ENCODE results near the gene ROPN1.
"Not testable (repeated sequence)": the region's sequence is repeated elsewhere in the genome, so short reads cannot be mapped to it uniquely, and the experiment has no call there.

ROPN1 gene

DNA sequence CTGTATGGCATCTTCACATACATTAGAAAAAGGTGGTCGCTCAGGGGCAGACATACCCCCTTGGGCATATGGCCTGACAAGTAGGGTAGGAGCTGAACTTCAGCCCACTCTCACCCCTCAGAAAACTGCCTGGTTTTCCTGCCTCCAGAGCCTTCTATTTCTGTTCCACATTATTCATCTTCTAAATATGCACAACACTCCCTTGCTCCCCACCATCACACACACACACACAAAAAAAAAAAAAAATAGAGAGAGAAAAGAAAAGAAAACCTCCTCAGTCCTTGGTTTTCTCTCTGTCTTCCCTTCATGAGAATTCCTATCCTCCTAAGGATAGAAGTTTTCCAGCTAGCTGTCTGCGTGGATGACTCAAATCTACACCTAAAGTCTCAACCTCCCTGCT lies 5.6 kb upstream of the ROPN1 start:
- in situ Hi-C loops (cut with MboI; ENCODE audit: low sequenced_read_pairs), result no loop called here

DNA sequence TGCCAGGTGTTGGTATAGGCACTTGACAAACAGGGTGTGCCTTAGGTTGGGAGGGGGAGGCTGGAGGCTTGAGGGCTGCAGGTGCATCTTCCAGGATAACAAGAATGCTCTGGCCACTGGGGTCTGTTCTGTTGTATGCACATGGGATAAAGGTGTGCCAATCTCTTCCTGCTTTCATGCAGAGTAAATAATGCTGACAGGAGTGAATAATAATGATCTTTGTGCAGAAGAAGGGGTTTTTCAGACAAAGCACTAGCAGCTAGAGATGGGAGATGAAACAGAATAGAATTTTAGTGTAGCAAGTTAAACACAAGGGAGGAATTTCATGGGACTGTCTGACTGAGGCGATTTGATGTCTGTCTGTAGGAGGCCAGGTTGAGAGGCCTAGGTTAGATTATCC lies 1.9 kb upstream of the ROPN1 start:
- in situ Hi-C loops (cut with MboI; ENCODE audit: low sequenced_read_pairs), result no loop called here

DNA sequence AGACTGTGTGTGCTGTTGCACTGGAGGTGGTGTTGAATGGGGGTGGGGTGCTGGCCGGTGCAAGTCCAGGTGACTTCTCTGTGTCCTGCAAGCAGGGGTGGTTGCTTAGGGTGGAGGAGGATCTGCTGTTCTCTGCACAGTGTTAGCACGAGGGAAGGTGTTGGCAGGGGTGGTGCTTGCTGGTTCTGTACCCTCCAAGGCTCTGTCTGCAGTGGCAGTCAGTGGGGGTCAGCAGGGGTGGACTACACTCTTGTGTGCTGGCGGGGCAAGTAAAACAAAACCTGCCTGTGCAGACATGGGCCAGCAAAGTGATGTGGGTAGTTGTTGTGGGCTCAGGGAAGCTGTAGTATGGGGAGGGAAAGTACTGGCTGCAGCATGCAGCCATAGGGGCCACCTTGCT lies 5.5 kb downstream of the ROPN1 start:
- in situ Hi-C loops (cut with MboI; ENCODE audit: low sequenced_read_pairs), result no loop called here

DNA sequence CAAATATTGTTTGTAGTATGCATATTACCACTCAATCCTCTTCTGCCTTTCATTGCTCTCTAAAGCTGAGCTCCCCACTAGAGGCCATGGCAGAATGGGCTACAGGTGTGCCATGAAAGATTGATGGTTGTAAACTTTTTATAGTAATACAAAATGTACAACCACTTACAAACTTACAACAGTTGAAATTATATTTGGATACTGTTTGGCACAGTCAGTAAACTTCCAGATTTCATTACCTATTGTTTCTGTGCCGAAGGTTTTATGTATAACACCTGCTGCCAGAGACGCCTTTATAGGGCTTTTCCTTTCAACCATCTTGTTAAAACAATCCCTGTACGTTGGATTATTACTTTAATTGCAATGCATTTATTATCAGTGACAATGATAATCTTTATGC lies 7.0 kb downstream of the ROPN1 start:
- in situ Hi-C loops (cut with MboI; ENCODE audit: low sequenced_read_pairs), result no loop called here

DNA sequence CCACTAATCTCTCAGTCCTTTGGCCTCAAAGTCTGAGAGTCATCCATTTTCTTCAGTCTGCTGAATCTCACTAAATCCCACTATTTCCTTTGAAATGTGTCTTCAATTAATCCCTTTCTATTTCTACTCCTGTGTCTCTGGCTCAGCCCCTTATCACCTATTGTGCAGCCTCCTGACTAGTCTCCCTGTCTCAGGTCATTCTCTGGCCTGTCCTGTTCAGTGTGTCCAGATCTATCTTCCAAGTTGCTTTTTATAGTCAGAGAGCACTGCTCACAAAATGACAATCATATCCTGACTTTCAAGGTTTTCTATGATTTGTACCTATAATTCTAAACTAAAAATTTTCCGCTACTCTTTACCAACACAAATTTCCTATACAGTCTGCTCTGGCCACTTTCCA lies 7.6 kb downstream of the ROPN1 start:
- in situ Hi-C loops (cut with MboI; ENCODE audit: low sequenced_read_pairs), result no loop called here

DNA sequence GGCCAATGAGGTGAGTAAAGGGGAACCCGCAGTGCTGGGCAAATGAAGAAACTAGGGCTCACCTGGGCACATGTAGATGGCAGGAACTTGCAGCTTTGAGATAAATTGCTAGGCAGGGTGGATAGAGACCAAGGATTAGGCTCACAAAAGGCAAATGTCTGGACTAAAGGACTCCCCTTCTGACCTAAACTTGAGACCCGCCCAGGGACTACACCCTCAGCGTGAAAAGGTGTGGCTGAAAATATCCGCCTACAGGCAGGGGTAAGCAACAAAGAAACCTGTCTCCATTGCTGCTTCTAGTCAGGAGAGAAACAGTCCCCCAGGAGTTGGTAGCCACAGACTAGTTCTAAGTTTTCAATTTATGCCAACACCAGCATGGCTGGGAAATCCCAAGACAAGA lies 10.6 kb downstream of the ROPN1 start:
- in situ Hi-C loops (cut with MboI; ENCODE audit: low sequenced_read_pairs), result not testable (repeated sequence)

DNA sequence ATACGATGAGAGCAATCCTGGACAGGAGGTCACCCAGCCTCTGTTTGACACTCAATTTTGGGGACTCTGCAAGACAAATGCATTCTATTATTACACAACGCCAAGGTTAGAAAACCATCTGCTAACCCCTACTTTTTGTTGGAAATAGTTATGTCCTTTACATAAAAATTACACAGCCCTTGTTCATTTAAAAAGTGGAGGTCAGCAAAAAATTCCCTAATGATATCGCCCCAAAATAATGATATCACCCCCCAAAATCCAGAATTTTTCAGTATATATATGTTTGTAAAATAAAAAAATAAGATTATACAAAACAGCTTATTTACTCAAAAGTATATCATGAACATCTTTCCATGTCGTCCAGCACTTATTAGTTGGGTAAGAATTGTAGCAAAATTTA lies 11.4 kb downstream of the ROPN1 start:
- in situ Hi-C loops (cut with MboI; ENCODE audit: low sequenced_read_pairs), result no loop called here

DNA sequence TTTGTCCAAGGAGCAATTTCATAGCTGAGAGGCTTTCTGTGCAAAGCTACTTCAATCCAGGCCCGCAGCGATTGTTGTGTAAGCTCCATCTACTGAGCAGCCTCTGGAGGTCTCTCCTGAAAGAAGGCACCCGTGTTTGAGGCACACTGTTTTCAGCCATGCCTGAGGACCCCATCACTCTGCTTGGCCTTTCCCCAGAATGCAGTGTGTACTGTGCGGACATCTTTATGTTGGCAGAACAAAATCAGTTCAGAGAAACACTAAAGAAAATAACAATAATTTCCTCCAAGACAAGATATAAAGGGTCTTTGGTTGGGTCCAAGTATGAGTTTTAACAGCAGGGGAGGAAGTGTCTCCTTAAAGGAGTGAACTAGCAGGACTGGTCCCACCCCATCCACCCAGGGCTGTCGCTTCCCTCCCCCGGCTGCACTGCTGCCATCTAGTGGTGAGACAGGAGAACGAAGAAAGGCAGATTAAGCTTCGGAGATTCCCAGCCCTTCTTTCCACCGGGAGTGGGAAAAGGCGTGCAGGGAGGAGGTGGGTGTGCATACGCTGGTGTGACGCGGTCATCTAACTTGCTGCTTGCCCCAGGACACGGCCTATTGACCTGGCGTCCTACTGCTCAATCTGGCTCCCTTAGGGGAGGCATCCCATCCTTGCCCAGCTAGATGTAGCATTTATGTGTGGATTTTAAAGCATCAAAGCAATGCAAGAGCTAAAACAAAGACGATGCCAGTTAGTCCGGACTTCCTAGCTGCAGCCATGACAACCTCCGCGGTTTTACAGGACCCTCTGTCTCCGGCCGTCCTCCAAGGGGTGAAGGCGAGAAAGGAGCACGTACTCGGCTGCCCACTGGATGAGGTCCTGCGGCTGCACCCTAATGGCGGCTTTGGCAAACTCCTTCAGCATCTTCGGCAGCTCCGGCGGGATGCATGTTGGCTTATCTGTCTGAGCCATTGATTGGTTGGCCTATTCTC lies 12.1 kb downstream of the ROPN1 start:
- in situ Hi-C loops (cut with MboI; ENCODE audit: low sequenced_read_pairs), result not testable (repeated sequence)

DNA sequence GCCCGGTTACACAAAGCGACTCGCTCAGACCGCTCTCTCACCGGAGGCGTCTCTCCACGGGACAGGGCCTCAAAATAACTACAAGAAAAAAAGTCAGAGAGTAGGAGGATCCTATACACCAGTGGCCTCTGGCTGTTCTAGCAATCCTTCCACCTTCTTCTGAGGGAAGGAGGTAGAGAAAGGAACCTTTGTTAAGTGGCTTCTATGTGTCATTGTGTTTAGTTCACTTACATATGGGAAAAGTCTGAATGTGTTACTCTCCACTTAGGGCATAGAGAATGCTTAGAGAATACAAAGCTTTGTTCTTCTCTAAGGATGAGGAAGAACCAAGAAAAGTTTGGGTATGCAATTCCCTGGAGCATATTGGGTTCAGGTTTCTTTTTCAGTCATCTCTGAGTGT lies 15.0 kb downstream of the ROPN1 start:
- in situ Hi-C loops (cut with MboI; ENCODE audit: low sequenced_read_pairs), result not testable (repeated sequence)

DNA sequence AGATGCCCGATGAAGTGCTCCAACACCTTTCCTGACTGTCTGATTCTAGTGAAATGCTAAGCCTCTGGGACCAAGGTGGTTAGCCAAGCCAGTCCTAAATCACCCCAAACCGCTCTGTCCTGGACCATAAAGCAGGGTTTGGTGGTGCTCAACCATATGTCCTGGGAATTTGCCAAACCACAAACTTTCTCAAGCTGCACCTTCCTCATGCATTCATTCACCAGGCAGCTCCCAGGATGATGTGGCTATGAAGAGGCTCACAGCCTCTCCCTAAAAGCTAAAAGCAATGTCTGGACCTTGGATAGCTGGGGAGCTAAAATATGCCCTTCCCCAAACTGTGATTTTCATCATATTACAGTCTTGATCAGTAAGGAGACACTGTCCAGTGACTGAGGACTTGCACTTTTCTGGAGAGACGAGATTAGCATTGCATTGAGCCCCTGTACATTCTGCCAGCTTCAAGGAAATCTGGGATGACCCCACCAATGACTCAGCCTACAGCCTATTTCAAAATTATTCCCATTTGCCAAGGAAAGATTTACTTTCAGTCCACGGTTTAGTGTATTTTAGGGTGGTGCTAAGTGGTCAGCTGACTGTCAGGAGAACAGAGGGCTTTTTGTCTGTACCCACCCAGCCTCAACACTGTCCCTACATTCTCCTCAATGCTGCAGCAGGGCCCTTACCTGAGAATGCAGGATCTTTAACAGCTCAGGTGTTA lies 15.6 kb downstream of the ROPN1 start:
- in situ Hi-C loops (cut with MboI; ENCODE audit: low sequenced_read_pairs), result not testable (repeated sequence)

DNA sequence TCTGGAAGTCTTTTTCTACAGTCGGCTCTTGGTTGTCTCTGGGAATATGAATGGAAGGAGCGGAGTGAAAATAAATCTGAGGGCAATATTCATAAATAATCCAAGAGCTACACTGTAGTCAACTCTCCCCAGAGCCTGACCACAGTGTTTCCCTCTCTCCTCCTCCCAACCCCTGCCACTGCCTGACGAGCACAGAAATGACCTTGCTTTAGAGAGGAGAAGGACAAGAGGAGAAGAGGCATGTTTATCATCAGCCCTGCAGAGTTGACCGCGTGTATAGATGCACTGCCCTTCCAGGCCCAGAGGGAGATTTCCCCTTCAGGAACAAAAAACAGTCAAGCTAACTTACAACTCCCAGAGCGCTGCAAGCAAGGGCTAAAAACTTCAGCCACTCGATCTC lies 16.9 kb downstream of the ROPN1 start:
- in situ Hi-C loops (cut with MboI; ENCODE audit: low sequenced_read_pairs), result not testable (repeated sequence)

DNA sequence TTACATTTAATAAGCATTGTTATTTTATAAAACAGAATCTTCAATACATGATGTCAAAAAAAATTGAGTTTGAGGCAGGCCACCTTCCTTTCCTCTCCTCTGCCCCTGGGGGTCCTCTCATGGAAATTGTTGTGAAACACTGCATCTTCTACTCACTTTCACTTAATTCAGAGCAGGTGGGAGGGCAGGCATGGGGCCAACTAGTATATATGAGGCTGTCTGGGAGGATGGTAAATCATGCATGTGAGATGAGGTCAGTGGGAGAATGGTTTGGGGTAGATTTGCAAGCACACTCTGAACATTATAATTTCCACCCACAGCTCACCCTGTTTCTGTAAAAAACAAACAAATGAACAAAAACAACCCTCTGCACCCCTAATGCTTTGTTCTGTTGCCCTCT lies 20.5 kb downstream of the ROPN1 start:
- in situ Hi-C loops (cut with MboI; ENCODE audit: low sequenced_read_pairs), result no loop called here

DNA sequence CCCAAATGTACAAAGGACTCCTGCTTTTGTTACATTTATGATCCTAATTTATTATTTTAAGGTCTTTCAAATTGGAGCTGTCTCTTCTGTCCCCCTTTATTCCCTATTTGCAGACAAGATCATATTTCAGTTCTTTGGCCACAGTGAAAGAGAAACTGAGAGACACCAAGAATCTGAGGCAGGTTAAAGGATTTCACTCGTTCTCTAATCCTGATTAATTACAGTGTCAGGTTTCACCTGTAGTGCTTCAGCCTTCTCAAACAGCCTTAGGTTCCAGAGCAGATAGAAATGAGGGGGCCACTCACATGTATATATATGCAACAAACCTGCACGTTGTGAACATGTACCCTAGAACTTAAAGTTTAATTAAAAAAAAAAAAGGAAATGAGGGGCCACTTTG lies 24.7 kb downstream of the ROPN1 start:
- in situ Hi-C loops (cut with MboI; ENCODE audit: low sequenced_read_pairs), result not testable (repeated sequence)

DNA sequence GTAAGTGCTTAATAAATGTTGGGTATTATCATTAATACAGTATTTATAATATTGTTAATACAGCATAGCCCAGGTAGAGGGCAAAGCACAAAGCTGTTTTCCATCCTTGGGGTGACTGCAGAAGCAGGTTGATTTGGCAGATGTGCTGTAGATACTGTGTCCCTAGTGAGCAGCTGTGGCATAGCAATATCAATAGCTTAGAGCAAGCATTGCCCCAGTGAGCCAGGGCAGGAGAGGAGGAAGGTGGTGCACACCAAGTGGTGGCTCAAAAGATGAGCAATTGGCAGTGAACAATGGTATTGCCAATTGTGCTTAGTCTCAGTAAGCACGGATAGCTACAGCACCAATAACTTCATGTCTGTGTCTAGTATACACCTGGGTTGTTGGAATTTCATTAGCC lies 25.1 kb downstream of the ROPN1 start:
- in situ Hi-C loops (cut with MboI; ENCODE audit: low sequenced_read_pairs), result not testable (repeated sequence)

DNA sequence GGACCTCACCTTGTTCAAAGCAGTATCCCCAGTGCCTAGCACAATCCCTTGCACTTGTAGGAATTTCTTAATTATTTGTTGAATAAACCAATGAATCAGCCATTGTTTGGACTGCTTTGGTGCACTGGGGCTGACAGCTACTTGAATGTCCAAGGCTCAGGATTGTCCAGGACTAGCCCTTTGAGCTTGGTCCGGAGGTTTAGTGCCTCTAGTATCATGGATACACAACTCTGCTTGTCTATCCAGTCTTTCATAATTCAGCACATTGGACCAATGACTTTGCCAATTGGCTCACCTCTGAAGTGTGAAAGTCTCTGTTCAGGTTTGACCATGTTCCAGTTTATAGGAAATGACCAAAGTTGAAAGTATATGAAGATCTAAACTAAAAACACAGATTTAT lies 27.1 kb downstream of the ROPN1 start:
- in situ Hi-C loops (cut with MboI; ENCODE audit: low sequenced_read_pairs), result not testable (repeated sequence)

DNA sequence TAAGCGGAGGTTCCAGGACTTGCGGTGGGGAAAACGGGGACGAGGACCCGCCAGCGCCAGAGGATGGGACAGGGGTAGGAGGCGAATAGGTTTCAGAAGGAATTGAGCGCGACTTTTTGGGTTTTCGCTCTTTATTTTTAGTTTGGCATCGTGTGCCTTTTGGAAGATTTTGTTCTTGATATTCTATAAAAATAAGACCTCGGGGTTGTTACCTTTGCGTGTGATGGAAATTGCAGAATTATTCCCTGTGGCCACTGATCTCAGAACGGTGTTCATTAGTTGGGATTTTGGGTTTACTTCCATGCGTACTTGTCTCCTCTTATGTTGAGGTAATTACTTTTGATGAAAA lies 30.4 kb downstream of the ROPN1 start:
- in situ Hi-C loops (cut with MboI; ENCODE audit: low sequenced_read_pairs), result no loop called here

DNA sequence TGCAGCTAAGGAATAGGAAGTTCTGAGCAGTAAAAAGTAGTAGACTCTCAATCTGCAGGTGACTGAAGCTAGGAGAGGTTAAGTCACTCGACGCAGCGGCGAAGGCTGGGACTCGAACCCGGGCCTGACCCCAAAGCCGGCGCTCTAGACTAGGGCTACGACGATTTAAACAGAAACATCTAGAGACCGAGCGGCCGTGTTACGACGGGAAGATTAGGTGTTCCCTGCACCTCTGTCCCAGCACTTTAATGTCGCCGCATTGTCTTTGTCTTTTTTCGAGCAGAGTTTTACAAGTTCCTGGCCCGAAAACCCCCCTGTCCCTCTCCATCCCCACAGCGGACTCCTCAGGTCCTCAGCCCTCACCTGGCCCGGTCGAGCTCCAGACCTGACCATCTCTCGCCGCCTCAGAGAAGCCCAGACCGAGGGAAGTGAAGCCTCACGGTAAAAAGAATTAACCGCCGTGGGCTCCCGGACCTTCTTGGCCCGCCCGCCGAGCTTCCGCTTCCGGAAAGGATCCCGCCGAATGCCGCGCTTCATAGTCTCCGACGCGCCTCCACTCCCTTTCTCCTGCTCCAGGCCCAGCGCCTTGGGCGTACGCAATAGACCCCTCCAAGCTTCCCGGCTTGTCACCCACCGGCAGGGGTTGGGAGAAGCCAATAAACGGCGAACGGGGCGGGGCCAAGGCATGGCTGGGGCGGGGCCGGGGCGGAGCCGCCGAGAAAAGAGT lies 31.0 kb downstream of the ROPN1 start, which contains the start of gene CCDC14:
TSS of gene CCDC14 (minus strand) at position 449 of the 727 bp plus-strand sequence. CDS start at position 393, 56 bp downstream.
- in situ Hi-C loops (cut with MboI; ENCODE audit: low sequenced_read_pairs), result no loop called here

DNA sequence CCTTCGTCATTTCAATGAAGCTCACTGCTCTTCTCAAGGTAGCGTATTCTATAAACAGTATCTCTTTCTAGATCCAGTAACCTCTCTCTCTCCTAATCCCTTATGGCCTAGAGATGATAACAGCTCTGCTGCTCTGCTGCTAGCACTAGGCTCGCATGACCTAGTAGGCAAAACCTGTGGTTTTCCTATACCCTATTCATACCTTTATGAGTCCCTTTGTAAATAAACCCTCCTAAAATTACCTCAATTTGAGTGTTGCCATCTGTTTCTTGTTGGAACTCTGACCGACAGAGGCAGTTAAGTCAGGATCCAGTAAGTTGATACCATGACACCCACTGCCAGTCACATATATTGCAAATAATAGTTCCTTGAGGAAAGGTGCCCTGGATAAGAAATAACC lies 38.2 kb downstream of the ROPN1 start:
- in situ Hi-C loops (cut with MboI; ENCODE audit: low sequenced_read_pairs), result no loop called here

DNA sequence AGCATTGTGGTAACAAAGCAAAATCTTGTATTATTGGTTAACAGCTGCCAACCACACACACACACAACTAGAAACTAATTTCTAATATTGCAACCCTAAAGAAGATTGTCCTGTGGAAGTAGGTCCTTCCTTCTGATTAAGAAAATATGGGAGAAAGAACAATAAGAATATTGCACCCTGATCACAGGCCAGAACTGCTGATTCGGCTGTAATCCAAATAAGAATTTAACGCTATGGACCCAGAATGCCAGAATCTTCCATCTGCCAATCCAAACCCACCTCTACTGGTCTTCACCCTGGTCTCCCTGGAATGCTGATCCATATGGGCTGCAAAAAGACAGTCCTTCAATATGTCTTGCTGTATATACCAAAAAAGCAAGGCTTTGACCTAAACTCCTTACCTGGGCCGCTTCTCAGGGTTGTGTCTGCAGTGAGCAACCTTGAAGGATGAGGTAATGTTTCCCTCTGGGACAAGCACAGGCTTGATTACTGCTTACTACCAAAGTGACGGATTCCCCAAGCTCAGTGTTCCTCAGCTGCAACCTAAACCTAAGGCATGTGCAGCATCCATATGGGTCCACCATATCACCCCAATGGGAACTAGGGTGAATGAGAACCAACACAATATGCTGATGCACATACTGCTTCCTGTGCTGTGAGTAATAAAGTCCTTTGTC lies 38.9 kb downstream of the ROPN1 start:
- in situ Hi-C loops (cut with MboI; ENCODE audit: low sequenced_read_pairs), result no loop called here

DNA sequence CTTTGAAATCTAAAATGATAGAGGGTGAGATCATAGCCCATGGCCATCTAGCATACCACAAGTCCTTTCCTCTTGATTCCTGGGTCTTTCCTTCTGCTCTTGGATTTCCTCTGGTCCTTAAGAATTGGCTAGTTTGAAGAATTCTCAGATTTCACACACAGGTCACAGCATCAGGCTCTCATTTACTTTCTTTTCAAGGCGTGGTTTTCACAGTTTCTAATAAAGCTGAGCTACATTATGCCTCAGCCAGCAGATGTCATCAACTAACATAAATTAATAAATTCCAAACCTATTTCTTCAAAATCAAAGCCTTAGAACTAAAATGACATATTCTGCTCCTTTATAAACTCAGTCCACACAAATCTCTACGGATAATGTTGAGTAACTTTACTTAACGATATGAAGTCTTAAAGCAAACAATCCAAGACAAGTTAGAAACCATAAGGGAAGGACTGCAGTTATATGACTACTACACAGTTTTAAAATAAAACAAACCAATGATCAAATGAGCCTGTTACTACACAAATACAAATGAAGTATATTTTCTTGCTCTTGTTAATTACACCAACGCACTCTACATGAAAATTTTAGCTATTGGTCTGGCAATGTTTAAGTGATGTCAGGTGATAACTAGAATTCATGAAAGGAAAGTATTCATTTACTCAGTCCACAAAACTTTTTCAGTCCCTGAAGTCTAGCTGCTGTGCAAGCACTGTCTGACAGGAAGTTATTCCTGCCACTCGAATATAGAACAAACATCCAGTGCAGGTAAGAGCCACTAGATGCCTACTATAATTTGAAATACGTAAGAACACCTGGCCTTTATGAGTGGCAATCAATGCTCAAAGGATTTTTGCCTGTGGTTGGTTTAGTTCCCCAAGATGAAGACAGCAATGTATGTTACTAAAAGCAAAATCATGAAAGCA lies 40.1 kb downstream of the ROPN1 start:
- in situ Hi-C loops (cut with MboI; ENCODE audit: low sequenced_read_pairs), result no loop called here
